Prostate gland (tissue), 2 donors: ENCODE data around the gene TCF4. TPM values are rescaled to one million over a fixed set of nuclear protein-coding genes. Genes with fewer than 3 reads are reported as not detected.
A peak's percentile ranks its signal among the peaks of the same experiment; 100 is the strongest.

Source experiments
- DNase-seq: peaks from one replicate; pipeline ENCODE4 v3.0.0-alpha.2; 2019; ENCODE audit warnings: low spot score
- H3K27ac ChIP-seq, 2 donors: fragments of 200-600 bp; sonication (generic); 2 replicates each; pipeline ENCODE4 v1.5.1; 2017 to 2019
- H3K27me3 ChIP-seq: fragments of 200-600 bp; sonication (generic); replicated peaks from 2 replicates; pipeline ENCODE4 v1.5.1; 2019; ENCODE audit not compliant: insufficient read depth
- H3K36me3 ChIP-seq, 2 donors: fragments of 200-600 bp; sonication (generic); 1 replicate in 1 of 2; 2 replicates in 1 of 2; pipeline versions ENCODE4 v1.5.1 to v1.8.1; 2017 to 2019
- H3K4me1 ChIP-seq: fragments of 200-600 bp; sonication (generic); replicated peaks from 2 replicates; pipeline ENCODE4 v1.5.1; 2019
- H3K4me3 ChIP-seq, 2 donors: fragments of 200-600 bp; sonication (generic); 2 replicates each; pipeline ENCODE4 v1.5.1; 2017 to 2019
- H3K9me3 ChIP-seq: fragments of 200-600 bp; sonication (generic); 2 replicates; pipeline ENCODE4 v1.5.1; 2017
- POLR2A ChIP-seq: fragments of 450-650 bp; IDR thresholded peaks from one replicate; pipeline ENCODE4 v1.6.1; 2016; ENCODE audit warnings: antibody characterized with exemption, mild to moderate bottlenecking
- POLR2AphosphoS5 ChIP-seq: sonication (generic); formaldehyde crosslinking; IDR thresholded peaks from one replicate; pipeline ENCODE4 v1.6.1; 2017; ENCODE audit warnings: antibody characterized with exemption
- WGBS: methylation state at CpG from one replicate; pipeline ENCODE4 v1.1.5; 2018; 5-methylcytosine and 5-hydroxymethylcytosine counted together
- intact Hi-C: fragments of 100-400 bp; cut with DNase I; formaldehyde crosslinking; loops from one replicate; pipeline ENCODE4 v1.14.2; 2022
- total RNA-seq, 2 donors: library from RNA; depleted of rRNA; stranded (reverse); fragments of >200 nt; gene quantifications; one replicate each; pipeline ENCODE4 v1.1.0, GENCODE V29; 2016
- TF ChIP-seq, protein P1 (sequence below), 4 experiments: fragments of 200-600 bp in 2 of 4; fragments of 450-650 bp in 2 of 4; sonication (generic) in 2 of 4; IDR thresholded peaks; 1 replicate in 3 of 4; 2 replicates in 1 of 4; pipeline ENCODE4 v1.5.1; 2016 to 2019; ENCODE audit warnings: antibody characterized with exemption in 4 of 4, mild to moderate bottlenecking in 2 of 4, moderate library complexity in 2 of 4

Gene TCF4
- total RNA-seq, 2 donors from 2014 or later = 29.8 to 87.2 TPM

- TF ChIP-seq POLR2AphosphoS5 (no peak), POLR2A (no peak)
- TF ChIP-seq, protein P1, sequence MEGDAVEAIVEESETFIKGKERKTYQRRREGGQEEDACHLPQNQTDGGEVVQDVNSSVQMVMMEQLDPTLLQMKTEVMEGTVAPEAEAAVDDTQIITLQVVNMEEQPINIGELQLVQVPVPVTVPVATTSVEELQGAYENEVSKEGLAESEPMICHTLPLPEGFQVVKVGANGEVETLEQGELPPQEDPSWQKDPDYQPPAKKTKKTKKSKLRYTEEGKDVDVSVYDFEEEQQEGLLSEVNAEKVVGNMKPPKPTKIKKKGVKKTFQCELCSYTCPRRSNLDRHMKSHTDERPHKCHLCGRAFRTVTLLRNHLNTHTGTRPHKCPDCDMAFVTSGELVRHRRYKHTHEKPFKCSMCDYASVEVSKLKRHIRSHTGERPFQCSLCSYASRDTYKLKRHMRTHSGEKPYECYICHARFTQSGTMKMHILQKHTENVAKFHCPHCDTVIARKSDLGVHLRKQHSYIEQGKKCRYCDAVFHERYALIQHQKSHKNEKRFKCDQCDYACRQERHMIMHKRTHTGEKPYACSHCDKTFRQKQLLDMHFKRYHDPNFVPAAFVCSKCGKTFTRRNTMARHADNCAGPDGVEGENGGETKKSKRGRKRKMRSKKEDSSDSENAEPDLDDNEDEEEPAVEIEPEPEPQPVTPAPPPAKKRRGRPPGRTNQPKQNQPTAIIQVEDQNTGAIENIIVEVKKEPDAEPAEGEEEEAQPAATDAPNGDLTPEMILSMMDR (IDR thresholded peaks at IDR 0.05) = no peak
- no peaks in the 10 kb centered on the region for H3K4me1 ChIP-seq
- intact Hi-C loops = loop anchor here (5.0 kb wide), 1 partner anchor 77 kb away; no protein-coding TSS in a partner anchor
Measured at GRCh38 chr18:55318951-55319441, 269.0 kb downstream of the TCF4 start.

DNA sequence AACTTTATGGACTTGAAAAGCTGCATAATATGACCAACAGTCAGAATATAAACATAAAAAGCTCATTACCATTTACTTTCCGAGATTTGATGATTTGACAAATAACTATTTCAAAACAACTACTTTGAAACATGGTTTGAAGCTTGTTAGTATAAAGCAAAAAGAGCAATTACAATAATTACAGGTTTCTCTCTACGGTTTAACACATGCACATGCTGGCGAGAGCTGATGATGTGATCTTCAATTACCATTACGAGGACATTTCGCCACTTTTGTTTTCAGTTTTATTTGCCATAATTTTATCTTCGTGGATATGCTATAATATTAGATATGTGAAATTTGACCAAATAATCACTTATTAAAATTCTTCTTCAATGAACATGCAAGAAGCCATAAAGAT is 270.1 kb downstream of the TCF4 start:
- Histone ChIP-seq H3K4me3 (no peak overlapping the region), H3K27me3 (no peaks in the 10 kb centered on the region), H3K4me1 (no peaks in the 10 kb centered on the region), H3K9me3 (no peaks in the 10 kb centered on the region), H3K27ac (no peak overlapping the region), H3K36me3 (no peaks in the 10 kb centered on the region)
- DNase-seq = no peak
- WGBS = 86% methylated on average over 6 of the region's 6 CpGs
- intact Hi-C loops = loop anchor here (5.0 kb wide), 1 partner anchor 76 kb away; no protein-coding TSS in a partner anchor
- TF ChIP-seq, protein P1 (IDR thresholded peaks at IDR 0.05) = no peak
- TF ChIP-seq POLR2A (no peak), POLR2AphosphoS5 (no peak)

More at GRCh38 chr18:55318951-55319441, 269.0 kb downstream of the TCF4 start:
- DNase-seq = no peak
- Histone ChIP-seq H3K36me3 (no peaks in the 10 kb centered on the region), H3K4me3 (no peak overlapping the region), H3K9me3 (no peaks in the 10 kb centered on the region), H3K27me3 (no peaks in the 10 kb centered on the region), H3K27ac (peak overlapping the region; percentile 76 to 85)
- WGBS = 57% methylated on average over 3 of the region's 3 CpGs

GRCh38 chr18:55317324-55317723 is 270.7 kb downstream of the TCF4 start:
- Histone ChIP-seq H3K27me3 (no peaks in the 10 kb centered on the region), H3K4me3 (no peak overlapping the region), H3K9me3 (no peaks in the 10 kb centered on the region), H3K27ac (no peak overlapping the region), H3K4me1 (no peaks in the 10 kb centered on the region), H3K36me3 (no peaks in the 10 kb centered on the region)
- intact Hi-C loops = loop anchor here (5.0 kb wide), 1 partner anchor 75 kb away; no protein-coding TSS in a partner anchor
- WGBS = 98% methylated on average over 1 of the region's 1 CpG
- TF ChIP-seq, protein P1 (IDR thresholded peaks at IDR 0.05) = no peak
- TF ChIP-seq POLR2AphosphoS5 (no peak), POLR2A (no peak)
- DNase-seq = no peak

DNA sequence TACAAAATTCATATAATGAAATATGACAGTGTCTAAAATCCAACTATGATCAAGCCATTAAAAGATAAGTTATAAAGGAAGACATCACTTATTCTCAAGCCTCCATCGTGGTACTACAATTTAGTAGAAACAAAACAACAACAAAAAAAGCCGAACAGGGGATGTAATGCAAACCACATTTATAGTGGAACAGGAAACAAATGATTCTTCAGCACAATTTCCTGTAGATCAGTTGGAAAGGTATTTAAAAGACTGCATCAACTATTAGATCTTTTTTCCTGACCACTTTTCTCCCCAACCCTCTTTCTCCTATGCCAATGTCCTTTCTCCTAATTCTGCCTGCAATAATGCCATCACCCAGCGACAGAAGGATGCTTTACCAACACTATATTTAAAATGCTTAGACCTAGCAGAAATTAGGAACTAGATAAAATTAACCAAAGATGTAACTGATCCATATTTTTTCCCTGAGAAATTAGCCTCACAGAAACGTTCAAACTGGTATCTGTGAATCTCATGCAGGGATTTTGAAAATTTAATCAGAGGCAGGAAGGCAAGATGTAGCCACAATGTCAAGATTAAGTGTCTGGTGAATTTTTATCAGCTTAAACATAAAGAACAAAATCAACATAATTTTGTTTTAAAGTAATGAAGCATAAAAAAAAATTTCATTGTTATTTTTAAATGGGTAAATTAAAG is 271.4 kb downstream of the TCF4 start:
- Histone ChIP-seq H3K4me3 (no peak overlapping the region), H3K9me3 (no peaks in the 10 kb centered on the region), H3K27ac (no peak overlapping the region), H3K36me3 (no peaks in the 10 kb centered on the region), H3K27me3 (no peaks in the 10 kb centered on the region), H3K4me1 (no peaks in the 10 kb centered on the region)
- TF ChIP-seq, protein P1 (IDR thresholded peaks at IDR 0.05) = no peak
- TF ChIP-seq POLR2AphosphoS5 (no peak), POLR2A (no peak)
- 72% methylated on average over 4 of the region's 4 CpGs for WGBS
- no peak for DNase-seq
- intact Hi-C loops = loop anchor here (5.0 kb wide), 1 partner anchor 74 kb away; no protein-coding TSS in a partner anchor
